Measurements from ENCODE around the gene HDAC11.
"Not testable (repeated sequence)": the region's sequence is repeated elsewhere in the genome, so short reads cannot be mapped to it uniquely, and the experiment has no call there.

HDAC11 gene

GRCh38 chr3:13493867-13494441 is 13.8 kb downstream of the HDAC11 start:
- no peak for DNase-seq (ENCODE audit: low read depth)

DNA sequence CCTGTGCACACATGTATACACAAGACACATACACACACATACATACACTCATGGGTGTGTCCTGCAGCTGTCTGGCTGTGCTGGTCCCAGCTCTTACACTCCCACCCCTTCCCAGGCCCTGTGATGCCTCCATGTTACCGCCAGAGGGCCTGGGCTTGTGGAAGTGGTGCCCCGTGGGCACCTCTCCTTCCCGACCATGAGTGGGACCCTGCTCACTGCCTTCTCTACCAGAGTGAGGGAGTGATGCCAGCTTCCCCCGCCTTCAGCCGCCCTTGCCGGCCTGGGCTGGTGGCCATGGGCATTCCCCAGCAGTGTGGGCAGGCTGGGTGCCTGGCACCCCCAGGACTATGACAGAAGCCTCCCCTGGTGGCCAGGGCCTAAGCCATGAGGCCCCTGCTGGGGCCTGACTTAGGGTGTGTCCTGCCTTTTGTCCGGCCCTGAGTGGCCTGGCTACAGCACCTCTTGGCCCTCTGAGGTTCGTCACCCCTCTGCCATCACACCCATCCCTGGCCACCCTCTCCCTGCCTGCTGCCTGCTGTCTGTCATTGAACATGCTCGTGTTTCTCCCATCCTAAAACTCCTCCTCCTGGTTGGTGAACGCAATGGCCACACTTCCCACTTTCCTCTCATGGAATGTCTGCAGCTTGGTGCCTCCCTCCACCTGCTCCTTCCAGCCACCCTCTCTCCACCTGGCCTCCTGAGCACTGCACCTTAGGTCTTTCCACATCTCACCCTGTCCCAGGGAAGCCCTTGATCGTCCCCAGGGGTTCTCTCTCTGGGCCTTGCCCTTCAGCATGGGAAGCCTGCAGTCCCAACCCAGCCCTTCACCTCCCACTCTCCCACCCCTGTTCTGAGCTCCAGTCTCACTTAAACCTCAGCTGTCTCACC is 14.6 kb downstream of the HDAC11 start:
- peak; percentile 33 for DNase-seq (ENCODE audit: low read depth)

DNA sequence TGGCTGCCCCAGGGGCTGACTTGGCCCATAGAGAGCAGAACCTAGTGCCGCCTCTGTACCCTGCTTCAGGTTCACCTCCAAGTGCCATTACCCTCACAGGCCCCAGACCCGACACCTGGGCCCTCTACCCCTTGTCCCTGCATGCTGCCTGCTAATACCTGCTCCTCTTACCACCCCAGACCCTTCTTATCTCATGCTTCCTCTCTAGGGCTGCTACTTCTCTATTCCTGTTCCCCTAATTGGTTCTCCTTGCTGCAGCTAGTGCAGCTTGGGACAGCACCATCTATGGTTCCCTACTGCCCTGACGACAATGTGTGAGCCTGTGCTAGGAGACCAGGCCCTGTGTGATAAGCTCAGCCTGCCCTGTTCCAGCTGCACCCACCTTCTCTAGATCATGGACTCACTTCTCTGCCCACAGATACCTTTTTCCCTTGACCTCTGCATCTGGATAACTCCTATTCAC is 15.3 kb downstream of the HDAC11 start:
- DNase-seq (ENCODE audit: low read depth), result no peak

DNA sequence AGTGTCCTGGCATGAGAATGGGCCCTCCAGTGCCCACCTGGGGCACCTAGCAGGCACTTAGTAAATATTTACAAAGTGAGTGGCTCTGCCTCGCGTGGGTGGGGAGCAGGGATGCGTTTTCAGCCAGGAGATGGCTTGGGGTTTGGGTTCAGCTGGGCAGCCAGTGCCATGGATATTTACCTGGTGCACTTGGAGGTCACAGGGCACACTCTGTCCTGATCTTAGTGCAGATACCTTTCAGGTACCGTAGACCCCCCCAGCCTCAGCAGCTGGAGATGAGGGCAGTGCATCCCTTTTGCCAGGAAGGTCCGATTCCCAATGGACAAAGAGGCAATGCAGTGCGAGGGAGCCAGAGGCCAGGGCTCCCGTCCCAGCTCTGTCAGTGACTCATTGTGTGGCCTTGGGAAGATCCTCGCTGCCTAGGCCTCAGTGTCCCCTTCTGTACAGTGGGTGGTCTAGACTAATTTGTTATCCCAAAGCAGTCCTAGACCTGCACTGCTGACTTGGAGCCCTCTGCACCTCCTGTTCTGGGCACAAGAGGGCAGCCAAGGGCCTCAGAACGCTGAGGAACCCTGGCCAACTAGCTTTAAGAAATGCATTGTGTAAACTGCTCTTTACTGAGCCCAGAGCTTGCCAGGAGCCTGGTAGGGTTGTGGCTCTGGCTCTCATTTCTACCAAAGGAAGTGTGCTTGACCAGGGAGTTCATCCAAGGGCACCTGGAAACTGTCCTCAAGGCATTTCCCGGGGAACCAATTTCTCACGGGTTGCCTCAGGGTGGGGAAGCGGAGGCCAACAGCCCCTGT is 16.0 kb downstream of the HDAC11 start:
- peak; percentile 75 for DNase-seq (ENCODE audit: low read depth)

DNA sequence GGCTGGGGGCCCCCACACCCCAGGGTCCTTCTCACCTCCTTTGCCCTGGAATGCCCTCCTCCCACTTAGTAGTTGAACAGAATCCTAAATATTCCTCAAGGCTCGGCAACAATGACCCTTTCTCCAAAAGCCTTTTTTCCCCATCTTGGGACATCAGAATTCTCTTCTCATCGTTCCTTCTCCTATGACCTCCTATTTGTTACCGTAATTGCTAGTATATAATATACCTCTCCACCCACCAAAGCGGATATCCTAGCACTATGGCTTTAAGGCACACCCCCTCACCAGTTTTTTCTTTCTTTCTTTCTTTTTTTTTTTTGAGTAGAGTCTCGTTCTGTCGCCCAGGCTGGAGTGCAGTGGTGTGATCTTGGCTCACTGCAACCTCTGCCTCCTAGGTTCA is 16.8 kb downstream of the HDAC11 start:
- no peak for DNase-seq (ENCODE audit: low read depth)

DNA sequence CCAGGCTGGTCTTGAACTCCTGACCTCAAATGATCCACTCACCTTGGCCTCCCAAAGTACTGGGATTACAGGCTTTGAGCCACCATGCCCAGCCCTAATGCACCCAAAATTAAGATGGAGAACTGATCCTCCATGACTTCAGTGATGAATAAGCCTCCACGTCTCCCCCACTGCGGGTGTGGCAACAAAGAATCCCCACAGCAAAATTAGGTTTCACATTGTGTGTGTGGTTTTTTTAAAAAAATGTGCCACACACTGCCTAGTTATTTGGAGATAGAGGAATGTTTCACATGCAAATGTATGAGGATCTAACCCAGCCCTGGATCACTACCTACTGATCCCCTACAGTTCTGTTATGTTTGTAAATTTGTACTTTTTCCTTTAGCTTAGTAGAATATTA is 17.3 kb downstream of the HDAC11 start:
- DNase-seq (ENCODE audit: low read depth), result no peak

- no peak for DNase-seq (ENCODE audit: low read depth)
These were observed 18.4 kb downstream of the HDAC11 start for GRCh38 chr3:13498354-13499060.

DNA sequence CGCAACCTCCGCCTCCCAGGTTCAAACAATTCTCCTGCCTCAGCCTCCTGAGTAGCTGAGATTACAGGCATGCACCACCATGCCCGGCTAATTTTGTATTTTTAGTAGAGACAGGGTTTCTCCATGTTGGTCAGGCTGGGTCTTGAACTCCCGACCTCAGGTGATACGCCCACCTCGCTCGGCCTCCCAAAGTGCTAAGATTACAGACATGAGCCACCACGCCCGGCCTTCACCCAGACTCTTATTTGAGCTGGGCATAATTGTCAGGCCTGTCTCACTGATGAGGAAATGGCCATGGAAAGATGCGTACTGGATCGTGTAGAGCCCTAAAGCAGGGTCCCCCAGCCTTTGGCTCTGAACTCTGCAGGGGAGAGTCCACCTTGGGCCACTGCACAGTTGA is 19.1 kb downstream of the HDAC11 start:
- DNase-seq (ENCODE audit: low read depth), result not testable (repeated sequence)

- no peak for DNase-seq (ENCODE audit: low read depth)
These were observed 20.2 kb downstream of the HDAC11 start for GRCh38 chr3:13500133-13500885.

GRCh38 chr3:13501056-13501455 is 20.9 kb downstream of the HDAC11 start:
- DNase-seq (ENCODE audit: low read depth), result no peak

GRCh38 chr3:13501521-13501920 is 21.4 kb downstream of the HDAC11 start:
- no peak for DNase-seq (ENCODE audit: low read depth)

- no peak for DNase-seq (ENCODE audit: low read depth)
These were observed 22.1 kb downstream of the HDAC11 start for GRCh38 chr3:13501958-13502790.

- DNase-seq (ENCODE audit: low read depth), result no peak
These were observed 22.6 kb downstream of the HDAC11 start for GRCh38 chr3:13502791-13503060.

- peak; percentile 39 for DNase-seq (ENCODE audit: low read depth)
These were observed 24.2 kb downstream of the HDAC11 start for GRCh38 chr3:13504161-13504831.

- DNase-seq (ENCODE audit: low read depth), result no peak
These were observed 25.3 kb downstream of the HDAC11 start for GRCh38 chr3:13505147-13506130.

- no peak for DNase-seq (ENCODE audit: low read depth)
These were observed 26.1 kb downstream of the HDAC11 start for GRCh38 chr3:13506239-13506638.

GRCh38 chr3:13506680-13507079 is 26.6 kb downstream of the HDAC11 start:
- DNase-seq (ENCODE audit: low read depth), result no peak

GRCh38 chr3:13507247-13507569 is 27.1 kb downstream of the HDAC11 start:
- no peak for DNase-seq (ENCODE audit: low read depth)
